ENCODE measurements around the gene KRT71.

KRT71 gene

GRCh38 chr12:52542157-52542556 lies 10.8 kb downstream of the KRT71 start:
- no peak for DNase-seq
- Histone ChIP-seq H3K27me3 (ENCODE audit: insufficient read depth, low read depth, severe bottlenecking) (peaks cover 94% of the 10 kb centered on the region), H3K4me3 (ENCODE audit: low read depth, low read length) (no peak overlapping the region), H3K9me3 (ENCODE audit: severe bottlenecking) (no peaks in the 10 kb centered on the region), H3K36me3 (no peaks in the 10 kb centered on the region), H3K27ac (no peak overlapping the region)
- TF ChIP-seq CTCF (IDR thresholded peaks at IDR 0.05; ENCODE audit: low read depth, low read length) = no peak

GRCh38 chr12:52541709-52542108 lies 11.2 kb downstream of the KRT71 start:
- no peaks in the 10 kb centered on the region for H3K36me3 ChIP-seq
- no peak overlapping the region for H3K4me3 ChIP-seq (ENCODE audit: low read depth, low read length)
- DNase-seq = no peak
- H3K27me3 ChIP-seq (ENCODE audit: insufficient read depth, low read depth, severe bottlenecking) = peaks cover 95% of the 10 kb centered on the region
- H3K9me3 ChIP-seq (ENCODE audit: severe bottlenecking) = no peaks in the 10 kb centered on the region
- TF ChIP-seq CTCF (IDR thresholded peaks at IDR 0.05; ENCODE audit: low read depth, low read length) = no peak
- no peak overlapping the region for H3K27ac ChIP-seq

- Histone ChIP-seq H3K27ac (no peak overlapping the region), H3K9me3 (ENCODE audit: severe bottlenecking) (no peaks in the 10 kb centered on the region), H3K27me3 (ENCODE audit: insufficient read depth, low read depth, severe bottlenecking) (peaks cover 93% of the 10 kb centered on the region), H3K4me3 (ENCODE audit: low read depth, low read length) (no peak overlapping the region), H3K36me3 (no peaks in the 10 kb centered on the region)
- no peak for TF ChIP-seq CTCF (IDR thresholded peaks at IDR 0.05; ENCODE audit: low read depth, low read length)
- no peak for DNase-seq
Measured at GRCh38 chr12:52540531-52540930, 12.4 kb downstream of the KRT71 start.

- Histone ChIP-seq H3K4me3 (ENCODE audit: low read depth, low read length) (no peak overlapping the region), H3K27ac (no peak overlapping the region), H3K9me3 (ENCODE audit: severe bottlenecking) (no peaks in the 10 kb centered on the region), H3K36me3 (no peaks in the 10 kb centered on the region), H3K27me3 (ENCODE audit: insufficient read depth, low read depth, severe bottlenecking) (peaks cover 93% of the 10 kb centered on the region)
- TF ChIP-seq CTCF (IDR thresholded peaks at IDR 0.05; ENCODE audit: low read depth, low read length) = no peak
- no peak for DNase-seq
Measured at GRCh38 chr12:52539821-52540173, 13.1 kb downstream of the KRT71 start.

- no peak for TF ChIP-seq CTCF (IDR thresholded peaks at IDR 0.05; ENCODE audit: low read depth, low read length)
- Histone ChIP-seq H3K4me3 (ENCODE audit: low read depth, low read length) (no peak overlapping the region), H3K36me3 (no peaks in the 10 kb centered on the region), H3K27me3 (ENCODE audit: insufficient read depth, low read depth, severe bottlenecking) (peaks cover 93% of the 10 kb centered on the region), H3K9me3 (ENCODE audit: severe bottlenecking) (no peaks in the 10 kb centered on the region), H3K27ac (no peak overlapping the region)
- no peak for DNase-seq
Measured at GRCh38 chr12:52539083-52539820, 13.7 kb downstream of the KRT71 start.

GRCh38 chr12:52537101-52537500 lies 15.8 kb downstream of the KRT71 start:
- Histone ChIP-seq H3K36me3 (no peaks in the 10 kb centered on the region), H3K9me3 (ENCODE audit: severe bottlenecking) (no peaks in the 10 kb centered on the region), H3K4me3 (ENCODE audit: low read depth, low read length) (no peak overlapping the region), H3K27ac (no peak overlapping the region), H3K27me3 (ENCODE audit: insufficient read depth, low read depth, severe bottlenecking) (peaks cover 92% of the 10 kb centered on the region)
- DNase-seq = no peak
- no peak for TF ChIP-seq CTCF (IDR thresholded peaks at IDR 0.05; ENCODE audit: low read depth, low read length)
